ENCODE measurements around the gene PPTC7.
"Not testable (repeated sequence)": the region's sequence is repeated elsewhere in the genome, so short reads cannot be mapped to it uniquely, and the experiment has no call there.

PPTC7 gene

GRCh38 chr12:110528277-110528839 is 54.8 kb downstream of the PPTC7 start:
- Histone ChIP-seq H3K4me3 (ENCODE audit: low read depth, low read length, poor library complexity, severe bottlenecking) (no peak overlapping the region), H3K36me3 (ENCODE audit: insufficient read depth, low read length) (peaks cover 22% of the 10 kb centered on the region), H3F3A (ENCODE audit: insufficient read depth, low read length) (no peaks in the 10 kb centered on the region), H3K9ac (ENCODE audit: low read length) (no peak overlapping the region), H4K20me1 (ENCODE audit: insufficient read depth, low read length) (no peaks in the 10 kb centered on the region), H2AFZ (ENCODE audit: low read length) (no peak overlapping the region), H3K79me2 (ENCODE audit: insufficient read depth, low read length) (no peaks in the 10 kb centered on the region), H3K4me2 (ENCODE audit: low read length) (no peak overlapping the region), H3K4me1 (ENCODE audit: insufficient read depth, low read length, severe bottlenecking) (peaks cover 9% of the 10 kb centered on the region), H3K9me2 (ENCODE audit: low read depth, low read length) (no peaks in the 10 kb centered on the region), H3K27ac (ENCODE audit: low read depth, low read length, poor library complexity, severe bottlenecking) (no peak overlapping the region), H3K9me3 (ENCODE audit: low read length) (no peaks in the 10 kb centered on the region), H3K27me3 (ENCODE audit: insufficient read depth, low read length) (no peaks in the 10 kb centered on the region)
- no peak for TF ChIP-seq EZH2 (IDR thresholded peaks at IDR 0.05; ENCODE audit: borderline replicate concordance, low read length)
- no peak for TF ChIP-seq CTCF (IDR thresholded peaks at IDR 0.05; ENCODE audit: low read length)

- H3F3A ChIP-seq (ENCODE audit: insufficient read depth, low read length); H3K79me2 ChIP-seq (ENCODE audit: insufficient read depth, low read length); H3K9ac ChIP-seq (ENCODE audit: low read length); H3K9me3 ChIP-seq (ENCODE audit: low read length); H3K9me2 ChIP-seq (ENCODE audit: low read depth, low read length); H3K27ac ChIP-seq (ENCODE audit: low read depth, low read length, poor library complexity, severe bottlenecking); H3K27me3 ChIP-seq (ENCODE audit: insufficient read depth, low read length); H3K4me1 ChIP-seq (ENCODE audit: insufficient read depth, low read length, severe bottlenecking); H4K20me1 ChIP-seq (ENCODE audit: insufficient read depth, low read length); H2AFZ ChIP-seq (ENCODE audit: low read length); H3K4me3 ChIP-seq (ENCODE audit: low read depth, low read length, poor library complexity, severe bottlenecking); H3K36me3 ChIP-seq (ENCODE audit: insufficient read depth, low read length); H3K4me2 ChIP-seq (ENCODE audit: low read length): not testable (repeated sequence)
Measured at GRCh38 chr12:110520876-110521712, 62.0 kb downstream of the PPTC7 start.

GRCh38 chr12:110518014-110518413 is 65.1 kb downstream of the PPTC7 start:
- not testable (repeated sequence) for H3K4me2 ChIP-seq (ENCODE audit: low read length); H2AFZ ChIP-seq (ENCODE audit: low read length); H3K9ac ChIP-seq (ENCODE audit: low read length); H3F3A ChIP-seq (ENCODE audit: insufficient read depth, low read length); H3K4me3 ChIP-seq (ENCODE audit: low read depth, low read length, poor library complexity, severe bottlenecking); H3K79me2 ChIP-seq (ENCODE audit: insufficient read depth, low read length); H3K36me3 ChIP-seq (ENCODE audit: insufficient read depth, low read length); H3K27ac ChIP-seq (ENCODE audit: low read depth, low read length, poor library complexity, severe bottlenecking); H3K9me3 ChIP-seq (ENCODE audit: low read length); H3K4me1 ChIP-seq (ENCODE audit: insufficient read depth, low read length, severe bottlenecking); H3K27me3 ChIP-seq (ENCODE audit: insufficient read depth, low read length); H3K9me2 ChIP-seq (ENCODE audit: low read depth, low read length); H4K20me1 ChIP-seq (ENCODE audit: insufficient read depth, low read length)

GRCh38 chr12:110516995-110517394 is 66.1 kb downstream of the PPTC7 start:
- Histone ChIP-seq H3K9ac (ENCODE audit: low read length) (no peak overlapping the region), H3F3A (ENCODE audit: insufficient read depth, low read length) (no peaks in the 10 kb centered on the region), H3K4me1 (ENCODE audit: insufficient read depth, low read length, severe bottlenecking) (no peaks in the 10 kb centered on the region), H3K79me2 (ENCODE audit: insufficient read depth, low read length) (no peaks in the 10 kb centered on the region), H4K20me1 (ENCODE audit: insufficient read depth, low read length) (no peaks in the 10 kb centered on the region), H3K27me3 (ENCODE audit: insufficient read depth, low read length) (no peaks in the 10 kb centered on the region), H3K9me2 (ENCODE audit: low read depth, low read length) (no peaks in the 10 kb centered on the region), H2AFZ (ENCODE audit: low read length) (no peak overlapping the region), H3K9me3 (ENCODE audit: low read length) (no peaks in the 10 kb centered on the region), H3K4me3 (ENCODE audit: low read depth, low read length, poor library complexity, severe bottlenecking) (no peak overlapping the region), H3K4me2 (ENCODE audit: low read length) (no peak overlapping the region), H3K36me3 (ENCODE audit: insufficient read depth, low read length) (no peaks in the 10 kb centered on the region), H3K27ac (ENCODE audit: low read depth, low read length, poor library complexity, severe bottlenecking) (no peak overlapping the region)
- TF ChIP-seq EZH2 (IDR thresholded peaks at IDR 0.05; ENCODE audit: borderline replicate concordance, low read length) (no peak), CTCF (IDR thresholded peaks at IDR 0.05; ENCODE audit: low read length) (no peak)
